SJSA1 (cell line): ENCODE results near the gene CEP152. TPM values are rescaled to one million over a fixed set of nuclear protein-coding genes. Genes with fewer than 3 reads are reported as not detected.
A peak's percentile ranks its signal among the peaks of the same experiment; 100 is the strongest.
"Not testable (repeated sequence)": the region's sequence is repeated elsewhere in the genome, so short reads cannot be mapped to it uniquely, and the experiment has no call there.

Source experiments
- DNase-seq, 2 experiments: peaks; one replicate each; pipeline ENCODE4 v3.0.0-alpha.2; 2015 to 2020; ENCODE audit warnings: low spot score in 2 of 2, low read depth in 1 of 2
- H3K27ac ChIP-seq: fragments of 250-450 bp; sonication (Bioruptor Pico); 2 replicates; pipeline ENCODE4 v1.5.1; 2020; ENCODE audit warnings: mild to moderate bottlenecking, moderate library complexity
- H3K27me3 ChIP-seq: fragments of 250-450 bp; sonication (Bioruptor Pico); replicated peaks from 2 replicates; pipeline ENCODE4 v1.5.1; 2020; ENCODE audit warnings: mild to moderate bottlenecking, moderate library complexity
- H3K36me3 ChIP-seq: fragments of 250-450 bp; sonication (Bioruptor Pico); 2 replicates; pipeline ENCODE4 v1.5.1; 2020; ENCODE audit warnings: mild to moderate bottlenecking
- H3K4me1 ChIP-seq: fragments of 250-450 bp; sonication (Bioruptor Pico); replicated peaks from 2 replicates; pipeline ENCODE4 v1.6.1; 2021; ENCODE audit warnings: mild to moderate bottlenecking
- H3K4me3 ChIP-seq: fragments of 250-450 bp; sonication (Bioruptor Pico); 2 replicates; pipeline ENCODE4 v1.5.1; 2020; ENCODE audit warnings: mild to moderate bottlenecking
- H3K9me3 ChIP-seq: fragments of 250-450 bp; sonication (Bioruptor Pico); replicated peaks from 2 replicates; pipeline ENCODE4 v1.5.1; 2020; ENCODE audit warnings: mild to moderate bottlenecking
- total RNA-seq: library from RNA; depleted of rRNA; stranded (reverse); fragments of >200 nt; shearing (Covaris generic); gene quantifications from 2 replicates; pipeline ENCODE4 v1.2.3, GENCODE V29; 2014

CEP152 gene
- total RNA-seq, 1 experiment from 2014 or later = 19.5 TPM

DNA sequence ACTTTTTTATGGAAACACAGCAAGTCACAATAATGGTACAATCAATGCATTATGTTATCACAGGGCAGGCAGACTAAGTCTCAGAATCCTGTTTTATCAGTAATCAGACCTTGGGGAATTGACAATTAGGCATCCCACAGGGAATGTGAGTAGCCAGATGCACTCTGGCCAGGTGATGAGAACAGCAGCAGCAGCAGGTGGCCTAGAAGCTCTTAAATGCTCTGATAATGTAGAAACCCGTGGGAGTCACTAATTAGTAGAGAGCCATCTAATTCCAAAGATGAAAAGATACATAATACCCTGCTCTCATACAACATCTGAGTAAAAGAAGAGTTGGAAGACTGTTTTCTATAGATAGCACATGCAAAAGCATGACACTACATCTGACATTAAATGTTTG, 12.6 kb downstream of the CEP152 start:
- Histone ChIP-seq H3K27me3 (no peaks in the 10 kb centered on the region), H3K27ac (no peak overlapping the region), H3K4me3 (no peak overlapping the region), H3K36me3 (peaks cover 22% of the 10 kb centered on the region), H3K9me3 (no peaks in the 10 kb centered on the region), H3K4me1 (peaks cover 27% of the 10 kb centered on the region)
- no peak for DNase-seq

GRCh38 chr15:48796930-48797329, 13.9 kb downstream of the CEP152 start:
- H3K4me1 ChIP-seq = peaks cover 27% of the 10 kb centered on the region
- H3K27ac ChIP-seq = peak overlapping the region; percentile 72
- H3K27me3 ChIP-seq = no peaks in the 10 kb centered on the region
- no peaks in the 10 kb centered on the region for H3K9me3 ChIP-seq
- H3K36me3 ChIP-seq = peaks cover 33% of the 10 kb centered on the region
- no peak overlapping the region for H3K4me3 ChIP-seq
- DNase-seq = peak in 1 of 2 experiments; percentile 71

- peaks cover 27% of the 10 kb centered on the region for H3K4me1 ChIP-seq
- DNase-seq = no peak
Observed at GRCh38 chr15:48796521-48796920, 14.3 kb downstream of the CEP152 start.

DNA sequence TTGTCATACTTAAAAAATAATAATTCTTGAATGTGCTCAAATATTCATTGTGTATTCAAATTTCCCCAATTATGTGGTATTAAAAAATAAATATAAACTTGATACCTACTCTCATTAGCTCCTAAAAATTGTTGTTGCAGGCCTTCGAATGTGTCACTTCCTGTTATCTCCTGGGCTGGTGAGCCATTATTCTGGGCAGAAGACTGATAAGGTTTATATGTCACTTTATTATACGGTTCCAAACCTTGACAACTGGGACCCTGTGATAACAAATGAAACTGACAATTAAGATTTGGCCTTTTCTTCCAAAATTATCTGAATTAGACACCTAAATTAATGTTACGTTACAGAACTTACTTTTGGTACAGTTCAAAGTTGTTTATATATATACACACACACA, 15.0 kb downstream of the CEP152 start:
- no peak for DNase-seq
- no peaks in the 10 kb centered on the region for H3K9me3 ChIP-seq
- H3K4me1 ChIP-seq = peaks cover 27% of the 10 kb centered on the region
- no peak overlapping the region for H3K4me3 ChIP-seq
- peaks cover 39% of the 10 kb centered on the region for H3K36me3 ChIP-seq
- H3K27ac ChIP-seq = peak overlapping the region; percentile 72
- H3K27me3 ChIP-seq = no peaks in the 10 kb centered on the region

More at GRCh38 chr15:48796521-48796920, 14.3 kb downstream of the CEP152 start:
- Histone ChIP-seq H3K4me3 (no peak overlapping the region), H3K27me3 (no peaks in the 10 kb centered on the region), H3K36me3 (peaks cover 33% of the 10 kb centered on the region), H3K9me3 (no peaks in the 10 kb centered on the region), H3K27ac (peak overlapping the region; percentile 72)

- H3K9me3 ChIP-seq = no peaks in the 10 kb centered on the region
- peaks cover 46% of the 10 kb centered on the region for H3K36me3 ChIP-seq
- no peaks in the 10 kb centered on the region for H3K27me3 ChIP-seq
- H3K4me1 ChIP-seq = peaks cover 27% of the 10 kb centered on the region
- no peak overlapping the region for H3K4me3 ChIP-seq
- H3K27ac ChIP-seq = peak overlapping the region; percentile 49
- DNase-seq = peak in 1 of 2 experiments; percentile 62
Observed at GRCh38 chr15:48794697-48795134, 16.2 kb downstream of the CEP152 start.

- Histone ChIP-seq H3K27ac (no peak overlapping the region), H3K9me3 (no peaks in the 10 kb centered on the region), H3K4me1 (peaks cover 26% of the 10 kb centered on the region), H3K4me3 (no peak overlapping the region), H3K27me3 (no peaks in the 10 kb centered on the region), H3K36me3 (peaks cover 64% of the 10 kb centered on the region)
- no peak for DNase-seq
Observed at GRCh38 chr15:48792408-48792807, 18.5 kb downstream of the CEP152 start.

- not testable (repeated sequence) for H3K4me1 ChIP-seq, DNase-seq, H3K4me3 ChIP-seq, H3K27me3 ChIP-seq, H3K27ac ChIP-seq, H3K9me3 ChIP-seq
- H3K36me3 ChIP-seq = peaks cover 64% of the 10 kb centered on the region
Observed at GRCh38 chr15:48790466-48791115, 20.3 kb downstream of the CEP152 start.

DNA sequence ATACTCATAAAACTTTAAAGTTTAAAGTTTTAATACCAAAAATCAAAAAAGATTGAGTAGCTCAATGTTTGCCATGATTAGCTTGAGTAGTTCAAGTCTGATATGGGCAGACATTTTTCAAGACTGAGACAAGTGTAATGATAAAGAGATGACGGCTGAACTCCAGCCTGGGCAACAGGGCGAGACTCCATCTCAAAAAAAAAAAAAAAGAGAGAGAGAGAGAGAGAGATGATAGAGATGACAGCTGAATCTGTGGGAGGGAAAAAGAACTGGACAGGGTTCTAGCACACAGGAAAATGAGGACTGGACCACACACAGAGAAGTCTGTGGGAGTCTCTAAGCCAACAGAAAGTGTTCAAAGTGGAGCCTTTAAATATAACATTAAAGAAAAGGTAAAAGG, 25.2 kb downstream of the CEP152 start:
- H3K9me3 ChIP-seq = no peaks in the 10 kb centered on the region
- H3K36me3 ChIP-seq = peaks cover 77% of the 10 kb centered on the region
- H3K27ac ChIP-seq = no peak overlapping the region
- no peaks in the 10 kb centered on the region for H3K27me3 ChIP-seq
- H3K4me3 ChIP-seq = no peak overlapping the region
- no peak for DNase-seq
- H3K4me1 ChIP-seq = no peaks in the 10 kb centered on the region; the same call in 1 of the 2 replicates

GRCh38 chr15:48785195-48785594, 25.7 kb downstream of the CEP152 start:
- Histone ChIP-seq H3K27me3 (no peaks in the 10 kb centered on the region), H3K27ac (no peak overlapping the region), H3K4me1 (no peaks in the 10 kb centered on the region; the same call in 1 of the 2 replicates), H3K4me3 (no peak overlapping the region), H3K9me3 (no peaks in the 10 kb centered on the region), H3K36me3 (peaks cover 79% of the 10 kb centered on the region)
- DNase-seq = no peak

GRCh38 chr15:48784756-48785155, 26.1 kb downstream of the CEP152 start:
- Histone ChIP-seq H3K27me3 (no peaks in the 10 kb centered on the region), H3K27ac (no peak overlapping the region), H3K9me3 (no peaks in the 10 kb centered on the region), H3K36me3 (peaks cover 81% of the 10 kb centered on the region), H3K4me1 (no peaks in the 10 kb centered on the region; the same call in 1 of the 2 replicates), H3K4me3 (no peak overlapping the region)
- no peak for DNase-seq

- no peak overlapping the region for H3K27ac ChIP-seq
- H3K9me3 ChIP-seq = no peaks in the 10 kb centered on the region
- DNase-seq = no peak
- H3K4me1 ChIP-seq = peaks cover 3% of the 10 kb centered on the region
- H3K27me3 ChIP-seq = no peaks in the 10 kb centered on the region
- H3K36me3 ChIP-seq = peaks cover 70% of the 10 kb centered on the region
- H3K4me3 ChIP-seq = no peak overlapping the region
Observed at GRCh38 chr15:48782911-48783310, 28.0 kb downstream of the CEP152 start.

DNA sequence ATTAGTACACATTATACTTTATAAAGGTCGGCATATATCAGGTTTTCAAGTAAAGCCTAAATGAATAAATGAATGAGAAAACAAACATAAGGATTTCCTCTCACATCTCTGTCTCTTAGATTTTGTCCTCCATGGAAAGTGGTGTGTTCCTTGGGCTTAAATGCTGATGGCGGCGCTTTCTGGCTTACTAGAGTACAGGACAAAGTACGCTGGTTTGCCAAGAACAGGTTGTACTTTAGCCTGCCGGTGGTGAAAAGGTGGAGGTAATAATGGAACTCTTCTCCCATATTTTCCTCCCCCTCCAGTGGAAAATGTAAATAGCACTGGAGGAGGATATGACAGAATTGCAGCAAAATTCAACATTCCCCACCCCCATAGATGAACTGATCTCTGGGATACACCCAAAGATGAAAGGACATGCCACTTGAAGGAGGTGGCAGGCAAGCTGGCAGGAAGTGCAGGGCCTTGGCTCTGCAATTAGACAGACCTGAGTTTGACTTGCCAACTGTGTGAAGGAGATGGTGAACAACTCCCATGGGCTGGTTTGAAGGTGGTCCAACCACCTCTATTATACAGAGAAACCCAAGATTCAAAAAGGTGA, 29.3 kb downstream of the CEP152 start:
- Histone ChIP-seq H3K9me3 (no peaks in the 10 kb centered on the region), H3K4me1 (peaks cover 7% of the 10 kb centered on the region), H3K27me3 (no peaks in the 10 kb centered on the region), H3K27ac (no peak overlapping the region), H3K4me3 (no peak overlapping the region), H3K36me3 (peaks cover 68% of the 10 kb centered on the region)
- no peak for DNase-seq

DNA sequence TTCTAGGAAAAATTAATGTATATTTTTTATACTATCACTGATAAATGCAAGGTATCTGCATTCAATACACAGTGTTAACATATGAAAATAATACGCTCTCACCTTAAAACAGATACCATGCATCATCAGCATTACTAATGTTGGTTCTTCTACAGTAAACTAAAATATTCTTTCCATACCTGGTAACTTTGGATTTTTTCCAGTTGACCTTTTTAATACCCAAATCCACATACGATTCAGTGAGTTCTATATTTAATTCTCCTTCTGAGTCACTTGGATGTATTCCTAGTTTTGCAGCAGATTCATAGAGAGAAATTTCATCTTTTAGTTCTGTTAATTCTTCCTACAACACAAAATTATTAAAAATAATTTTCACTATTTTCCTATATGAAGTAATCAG, 29.9 kb downstream of the CEP152 start:
- Histone ChIP-seq H3K27ac (no peak overlapping the region), H3K36me3 (peaks cover 62% of the 10 kb centered on the region)
- DNase-seq = no peak

GRCh38 chr15:48778331-48778730, 32.5 kb downstream of the CEP152 start:
- H3K4me1 ChIP-seq = peaks cover 15% of the 10 kb centered on the region
- H3K36me3 ChIP-seq = peaks cover 50% of the 10 kb centered on the region
- no peak for DNase-seq
- H3K4me3 ChIP-seq = no peak overlapping the region
- H3K9me3 ChIP-seq = no peaks in the 10 kb centered on the region
- H3K27me3 ChIP-seq = no peaks in the 10 kb centered on the region
- H3K27ac ChIP-seq = no peak overlapping the region

More for the DNA sequence above, 29.9 kb downstream of the CEP152 start:
- H3K27me3 ChIP-seq = no peaks in the 10 kb centered on the region
- no peak overlapping the region for H3K4me3 ChIP-seq
- no peaks in the 10 kb centered on the region for H3K9me3 ChIP-seq
- H3K4me1 ChIP-seq = peaks cover 7% of the 10 kb centered on the region
